Pancreas (tissue), 10 donors: Measurements from ENCODE around the gene VWA2. TPM values are rescaled to one million over a fixed set of nuclear protein-coding genes. Genes with fewer than 3 reads are reported as not detected.

Experiments used
- ATAC-seq, 4 donors: fragments of 200-7000 bp; cut with Tn5 transposase; one replicate each; pipeline versions ENCODE4 v1.8.0 to v1.9.1; 2020; ENCODE audit warnings: mild to moderate bottlenecking in 4 of 4, moderate library complexity in 4 of 4
- DNase-seq, 6 donors: peaks; one replicate each; pipeline ENCODE4 v3.0.0-alpha.2; 2020
- FAIRE-seq: peaks from 2 replicates; lab custom pipeline; 2012; peaks lifted over from hg19 to GRCh38; lab: Jason Lieb, UNC
- H3K27ac ChIP-seq, 4 donors: fragments of 200-600 bp; sonication (generic); 1 replicate in 3 of 4; 2 replicates in 1 of 4; pipeline versions ENCODE4 v1.5.0 to v1.8.0; 2020
- H3K27me3 ChIP-seq, 4 donors: fragments of 200-600 bp; one replicate each; pipeline ENCODE4 v1.8.0; 2021
- H3K36me3 ChIP-seq, 3 donors: fragments of 200-600 bp; sonication (generic) in 1 of 3; one replicate each; pipeline versions ENCODE4 v1.5.0 to v1.8.0; 2020 to 2021
- H3K4me1 ChIP-seq, 3 donors: fragments of 200-600 bp; one replicate each; pipeline ENCODE4 v1.8.0; 2021
- H3K4me3 ChIP-seq, 4 donors: fragments of 200-600 bp; sonication (generic) in 2 of 4; one replicate each; pipeline versions ENCODE4 v1.5.0 to v1.8.0; 2020 to 2021
- H3K9me3 ChIP-seq, 4 donors: fragments of 200-600 bp; one replicate each; pipeline ENCODE4 v1.8.0; 2021
- WGBS, 2 donors: extraction: QIAGEN DNeasy Blood & Tissue Kit; methylation state at CpG; one replicate each; pipeline ENCODE4 v1.1.7; 2013; 5-methylcytosine and 5-hydroxymethylcytosine counted together
- intact Hi-C, 3 donors: fragments of 100-400 bp; cut with DNase I; formaldehyde crosslinking; loops; one replicate each; pipeline versions ENCODE4 v1.11.1 to v1.14.2; 2022
- polyA plus RNA-seq, 2 donors: library from polyadenylated mRNA; stranded (reverse); fragments of 200-250 nt; gene quantifications; one replicate each; pipeline ENCODE4 v1.2.3, GENCODE V29; 2013
- total RNA-seq, 6 donors: library from RNA; stranded (reverse); fragmentation: NEBNext Ultra II Directional in 4 of 6; extraction: Animal tissue kit (Norgen Biotek cat#: 25700) in 4 of 6; gene quantifications; one replicate each; pipeline versions ENCODE4 v1.2.1 to v1.2.4, GENCODE V29; 2021 to 2023
- TF ChIP-seq, protein P1 (sequence below), 4 donors: fragments of 200-600 bp; sonication (generic) in 3 of 4; IDR thresholded peaks; one replicate each; pipeline versions ENCODE4 v1.5.0 to v1.8.0; 2021; ENCODE audit warnings: antibody characterized with exemption in 4 of 4
- donor health status: healthy with polysubstance abuse.
- donor health status: DM: no; HTN: no; CAD: no; lungs with moderate emphysema.
- donor health status: DM: no; HTN: no; CAD: no.
- donor health status: control.
- donor health status: control.
- donor health status: Bipolar disorder and iron deficiency.
- donor health status: DM: yes; HTN: yes; CAD: no.
- donor health status: DM: no; HTN: no; CAD: no.
- donor health status: DM: no; HTN: no; CAD: no.
- donor health status: DM: yes; HTN: yes; CAD: no.

The VWA2 gene
- total and polyA plus RNA-seq, 8 donors = 1.4 to 9.5 (median 4.2) TPM

DNA sequence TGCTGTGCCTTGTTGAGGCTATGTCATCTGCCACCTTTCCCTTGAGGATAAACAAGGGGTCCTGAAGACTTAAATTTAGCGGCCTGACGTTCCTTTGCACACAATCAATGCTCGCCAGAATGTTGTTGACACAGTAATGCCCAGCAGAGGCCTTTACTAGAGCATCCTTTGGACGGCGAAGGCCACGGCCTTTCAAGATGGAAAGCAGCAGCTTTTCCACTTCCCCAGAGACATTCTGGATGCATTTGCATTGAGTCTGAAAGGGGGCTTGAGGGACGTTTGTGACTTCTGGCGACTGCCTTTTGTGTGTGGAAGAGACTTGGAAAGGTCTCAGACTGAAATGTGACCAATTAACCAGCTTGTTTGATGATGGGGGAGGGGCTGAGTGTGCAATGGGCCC, 52.5 kb downstream of the VWA2 start:
- TF ChIP-seq, protein P1, sequence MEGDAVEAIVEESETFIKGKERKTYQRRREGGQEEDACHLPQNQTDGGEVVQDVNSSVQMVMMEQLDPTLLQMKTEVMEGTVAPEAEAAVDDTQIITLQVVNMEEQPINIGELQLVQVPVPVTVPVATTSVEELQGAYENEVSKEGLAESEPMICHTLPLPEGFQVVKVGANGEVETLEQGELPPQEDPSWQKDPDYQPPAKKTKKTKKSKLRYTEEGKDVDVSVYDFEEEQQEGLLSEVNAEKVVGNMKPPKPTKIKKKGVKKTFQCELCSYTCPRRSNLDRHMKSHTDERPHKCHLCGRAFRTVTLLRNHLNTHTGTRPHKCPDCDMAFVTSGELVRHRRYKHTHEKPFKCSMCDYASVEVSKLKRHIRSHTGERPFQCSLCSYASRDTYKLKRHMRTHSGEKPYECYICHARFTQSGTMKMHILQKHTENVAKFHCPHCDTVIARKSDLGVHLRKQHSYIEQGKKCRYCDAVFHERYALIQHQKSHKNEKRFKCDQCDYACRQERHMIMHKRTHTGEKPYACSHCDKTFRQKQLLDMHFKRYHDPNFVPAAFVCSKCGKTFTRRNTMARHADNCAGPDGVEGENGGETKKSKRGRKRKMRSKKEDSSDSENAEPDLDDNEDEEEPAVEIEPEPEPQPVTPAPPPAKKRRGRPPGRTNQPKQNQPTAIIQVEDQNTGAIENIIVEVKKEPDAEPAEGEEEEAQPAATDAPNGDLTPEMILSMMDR (IDR thresholded peaks at IDR 0.05) = no peak
- Histone ChIP-seq H3K9me3 (no peaks in the 10 kb centered on the region), H3K4me3 (no peak overlapping the region), H3K4me1 (no peaks in the 10 kb centered on the region), H3K27ac (no peak overlapping the region), H3K27me3 (no peaks in the 10 kb centered on the region), H3K36me3 (peaks cover 0 to 6% (median 5%) of the 10 kb centered on the region in 3 donors)
- FAIRE-seq (no peak), ATAC-seq (no peak), DNase-seq (peak in 1 of 6 donors; percentile 16)
- intact Hi-C loops = no loop called here
- 76 to 83% methylated on average over 8 of the region's 8 CpGs for WGBS, 2 donors

DNA sequence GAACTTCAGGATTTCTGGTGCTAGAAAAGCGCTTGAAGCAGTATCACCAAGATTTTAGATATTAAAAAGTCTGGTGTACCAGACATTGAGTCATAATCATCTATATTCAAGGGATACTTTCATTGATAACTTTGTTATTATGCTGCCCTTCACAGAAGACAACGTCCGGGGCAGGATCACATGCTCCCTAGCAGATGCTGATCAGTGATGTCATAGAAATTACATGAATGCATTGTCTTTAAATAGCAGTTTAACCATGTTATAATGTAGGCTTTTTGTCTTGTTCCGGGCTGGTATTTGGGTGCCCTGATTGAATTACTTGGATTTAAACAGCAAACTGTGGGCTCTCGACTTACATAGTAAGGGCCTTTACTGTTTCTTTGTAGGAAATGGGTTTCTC, 54.0 kb downstream of the VWA2 start:
- Histone ChIP-seq H3K9me3 (no peaks in the 10 kb centered on the region), H3K4me1 (no peaks in the 10 kb centered on the region), H3K27me3 (no peaks in the 10 kb centered on the region), H3K4me3 (no peak overlapping the region), H3K27ac (no peak overlapping the region), H3K36me3 (peaks cover 0 to 13% (median 7%) of the 10 kb centered on the region in 3 donors)
- FAIRE-seq = no peak
- no peak for ATAC-seq
- DNase-seq = no peak
- intact Hi-C loops = no loop called here
- WGBS, 2 donors = 88 to 90% methylated on average over 5 of the region's 5 CpGs
- TF ChIP-seq, protein P1 (IDR thresholded peaks at IDR 0.05) = no peak

DNA sequence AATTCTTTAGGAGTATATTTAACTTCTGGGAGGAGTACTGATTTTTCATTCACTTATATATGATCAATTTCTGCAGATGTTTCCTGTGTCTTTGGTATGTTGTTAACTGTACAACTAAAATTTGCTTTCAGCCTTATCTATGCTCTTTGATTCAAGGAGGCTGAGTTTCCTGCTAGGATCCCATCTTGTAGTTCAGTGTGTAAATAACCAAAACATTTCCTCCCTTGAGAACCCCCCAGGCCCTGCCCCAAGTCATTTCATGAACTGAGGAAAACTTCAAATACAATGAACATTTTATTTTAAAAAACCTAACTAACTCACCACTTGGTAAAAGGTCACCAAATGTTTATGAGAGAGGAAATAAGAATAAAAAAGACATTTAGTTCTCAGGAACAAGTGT, 55.5 kb downstream of the VWA2 start:
- TF ChIP-seq, protein P1 (IDR thresholded peaks at IDR 0.05) = no peak
- intact Hi-C loops = no loop called here
- no peak overlapping the region for H3K27ac ChIP-seq

DNA sequence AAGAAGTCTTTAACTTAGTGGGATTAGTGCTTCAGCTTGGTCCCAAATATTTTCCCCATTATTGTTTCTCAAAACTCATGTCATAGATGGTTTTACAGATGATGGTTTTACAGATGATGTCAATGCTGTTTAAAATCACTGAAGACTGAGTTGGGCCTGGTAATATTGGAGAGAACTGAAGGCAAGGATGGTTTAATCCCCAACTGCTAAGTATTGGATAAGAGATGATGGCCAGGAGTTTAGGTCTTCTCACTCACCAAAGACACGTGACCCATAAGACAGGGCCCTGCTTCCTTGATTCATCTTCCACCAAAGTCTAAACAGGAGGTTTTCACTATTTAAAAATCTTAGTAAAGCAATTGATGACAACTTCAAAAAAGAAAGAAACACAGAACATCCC, 56.3 kb downstream of the VWA2 start:
- 0% methylated on average over 1 of the region's 1 CpG for WGBS, 2 donors
- no peaks in the 10 kb centered on the region for H3K9me3 ChIP-seq
- TF ChIP-seq, protein P1 (IDR thresholded peaks at IDR 0.05) = no peak
- intact Hi-C loops = no loop called here
- H3K27ac ChIP-seq = no peak overlapping the region
- DNase-seq (no peak), FAIRE-seq (no peak), ATAC-seq (no peak)
- H3K36me3 ChIP-seq = peaks cover 0 to 13% (median 7%) of the 10 kb centered on the region in 3 donors
- H3K4me3 ChIP-seq = no peak overlapping the region
- no peaks in the 10 kb centered on the region for H3K27me3 ChIP-seq
- H3K4me1 ChIP-seq = no peaks in the 10 kb centered on the region

More for the DNA sequence above, 55.5 kb downstream of the VWA2 start:
- Histone ChIP-seq H3K4me3 (no peak overlapping the region), H3K4me1 (no peaks in the 10 kb centered on the region), H3K27me3 (no peaks in the 10 kb centered on the region), H3K9me3 (no peaks in the 10 kb centered on the region), H3K36me3 (peaks cover 0 to 13% (median 7%) of the 10 kb centered on the region in 3 donors)
- no peak for DNase-seq
- FAIRE-seq = no peak
- ATAC-seq = no peak

DNA sequence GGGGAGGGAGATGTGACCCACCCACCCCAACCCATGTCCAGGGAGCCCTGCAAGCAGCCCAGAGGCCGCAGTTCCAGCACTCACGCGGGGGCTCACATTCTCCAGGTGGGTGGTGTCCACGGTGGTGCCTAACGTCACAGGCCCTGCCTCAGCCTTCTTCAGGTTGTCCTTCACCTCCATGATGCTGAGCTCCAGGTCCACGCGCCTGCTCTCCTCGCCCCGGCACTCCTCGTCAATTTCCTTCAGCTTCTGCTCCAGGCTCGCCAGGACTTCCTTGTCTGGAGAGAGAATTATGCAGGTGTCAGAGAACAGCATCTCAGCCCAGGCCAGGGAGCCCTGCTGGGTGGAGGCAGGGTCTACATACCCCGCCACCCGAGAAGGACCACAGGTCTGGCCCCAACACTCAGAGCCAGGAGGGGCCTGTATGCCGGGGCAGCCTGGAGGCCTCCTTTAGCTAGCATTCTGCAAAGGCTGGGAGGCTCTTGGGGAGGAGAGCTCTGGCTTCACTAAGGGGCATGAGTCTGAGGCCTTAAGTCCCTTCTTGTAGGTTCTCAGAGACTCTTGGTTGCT, 58.2 kb downstream of the VWA2 start:
- Histone ChIP-seq H3K27me3 (no peaks in the 10 kb centered on the region), H3K9me3 (no peaks in the 10 kb centered on the region), H3K36me3 (peaks cover 0 to 13% (median 7%) of the 10 kb centered on the region in 3 donors), H3K4me3 (no peak overlapping the region), H3K4me1 (no peaks in the 10 kb centered on the region), H3K27ac (no peak overlapping the region)
- peak in 1 of 6 donors; percentile 37 for DNase-seq
- intact Hi-C loops = no loop called here
- WGBS, 2 donors = 97 to 98% methylated on average over 12 to 14 of the region's 14 CpGs
- no peak for ATAC-seq
- FAIRE-seq = no peak
- TF ChIP-seq, protein P1 (IDR thresholded peaks at IDR 0.05) = no peak
